ENCODE data around the gene TTYH1.
A peak's percentile ranks its signal among the peaks of the same experiment; 100 is the strongest.

Gene TTYH1

DNA sequence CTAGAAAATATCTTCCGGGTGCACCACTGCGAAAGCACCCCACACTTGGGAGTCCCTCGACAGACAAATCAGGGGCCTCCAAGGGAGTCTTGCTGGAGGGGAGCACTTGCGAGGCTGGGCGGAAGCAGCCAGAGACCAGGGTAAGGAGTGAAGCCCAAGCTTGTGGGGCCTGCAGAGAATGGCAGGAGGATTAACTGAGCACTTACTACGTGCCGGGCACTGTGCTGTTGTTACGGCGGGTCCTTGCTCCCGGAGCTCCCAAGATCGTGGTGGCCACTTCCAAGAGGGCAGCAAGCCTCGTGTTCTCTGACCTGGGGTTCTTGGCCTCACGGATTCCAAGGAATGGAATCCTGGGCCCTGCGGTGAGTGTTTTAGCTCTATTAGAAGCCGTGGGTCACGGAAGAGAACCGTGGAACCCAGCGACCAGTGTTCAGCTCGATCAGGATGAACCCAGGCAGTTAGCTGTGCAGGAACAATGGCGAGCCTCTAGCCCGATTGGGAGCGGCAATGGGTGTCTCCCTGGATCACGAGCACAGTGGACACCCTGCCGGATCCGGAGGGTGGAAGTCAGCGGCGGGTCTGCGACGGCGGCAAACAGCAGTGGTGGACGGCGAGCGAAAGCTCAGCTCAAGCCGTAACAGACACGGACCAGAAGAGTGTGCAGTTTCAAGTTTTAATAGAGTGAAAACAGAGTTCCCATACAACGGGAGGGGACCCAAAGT is 9.6 kb downstream of the TTYH1 start:
- H3K9ac ChIP-seq (ENCODE audit: low read length), result no peak overlapping the region
- peaks cover 68% of the 10 kb centered on the region for H3K27me3 ChIP-seq (ENCODE audit: control insufficient read depth, insufficient read depth, low read length)
- H3K9me3 ChIP-seq (ENCODE audit: control insufficient read depth, insufficient read depth, low read depth, low read length), result no peaks in the 10 kb centered on the region
- H3K4me3 ChIP-seq (ENCODE audit: low read depth, low read length), result no peak overlapping the region
- no peaks in the 10 kb centered on the region for H3K36me3 ChIP-seq (ENCODE audit: control insufficient read depth, insufficient read depth, low read length)
- no peak overlapping the region for H3K27ac ChIP-seq (ENCODE audit: low read depth, low read length)
- H3K4me1 ChIP-seq (ENCODE audit: control insufficient read depth, insufficient read depth, low read length), result peaks cover 28% of the 10 kb centered on the region

DNA sequence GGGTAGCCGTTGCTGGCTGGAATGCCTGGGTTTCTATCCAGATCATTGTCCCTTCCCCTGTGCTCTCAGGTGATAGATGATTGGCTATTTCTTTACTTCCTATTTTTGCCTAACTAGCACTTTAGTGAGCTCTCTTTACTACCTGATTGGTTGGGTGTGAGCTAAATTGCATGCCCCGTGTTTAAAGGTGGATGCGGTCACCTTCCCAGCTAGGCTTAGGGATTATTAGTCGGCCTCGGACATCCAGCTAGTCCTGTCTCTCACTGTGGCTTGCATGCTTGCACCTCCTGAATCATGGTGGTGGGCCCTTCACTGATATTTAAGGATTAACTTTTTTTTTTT is 10.1 kb downstream of the TTYH1 start:
- H3K4me1 ChIP-seq (ENCODE audit: control insufficient read depth, insufficient read depth, low read length), result peaks cover 29% of the 10 kb centered on the region
- no peaks in the 10 kb centered on the region for H3K9me3 ChIP-seq (ENCODE audit: control insufficient read depth, insufficient read depth, low read depth, low read length)
- H3K9ac ChIP-seq (ENCODE audit: low read length), result no peak overlapping the region
- no peak overlapping the region for H3K4me3 ChIP-seq (ENCODE audit: low read depth, low read length)
- H3K36me3 ChIP-seq (ENCODE audit: control insufficient read depth, insufficient read depth, low read length), result no peaks in the 10 kb centered on the region
- H3K27ac ChIP-seq (ENCODE audit: low read depth, low read length), result no peak overlapping the region
- peaks cover 72% of the 10 kb centered on the region for H3K27me3 ChIP-seq (ENCODE audit: control insufficient read depth, insufficient read depth, low read length)

DNA sequence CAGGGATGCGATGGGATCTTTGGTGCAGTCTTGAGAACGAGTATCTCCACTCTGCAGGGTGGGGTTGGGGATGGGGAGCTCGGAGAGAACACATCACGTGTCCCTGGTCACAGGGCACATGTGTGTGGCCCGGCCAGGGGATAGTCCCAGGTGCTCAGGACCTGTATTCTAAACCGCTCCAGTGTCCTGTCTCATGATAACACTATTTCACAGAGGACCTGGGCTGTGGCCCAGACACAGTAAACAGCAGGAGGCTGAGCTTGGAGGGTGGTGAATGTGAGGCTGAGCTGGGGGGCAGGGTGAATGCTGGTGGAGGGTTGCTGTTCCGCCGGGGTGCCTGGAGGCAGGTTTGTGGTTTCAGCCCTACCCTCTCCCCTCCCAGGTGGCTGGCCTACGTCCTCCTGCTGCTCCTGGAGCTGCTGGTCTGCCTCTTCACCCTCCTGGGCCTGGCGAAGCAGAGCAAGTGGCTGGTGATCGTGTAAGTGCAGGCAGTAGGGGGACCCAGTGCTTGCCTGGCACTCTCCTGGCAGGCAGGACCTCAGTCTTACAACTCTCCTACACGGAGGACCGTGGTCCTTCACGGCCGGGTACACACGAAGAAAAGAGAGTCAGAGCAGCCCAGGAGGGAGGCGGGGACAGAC is 11.1 kb downstream of the TTYH1 start:
- H3K36me3 ChIP-seq (ENCODE audit: control insufficient read depth, insufficient read depth, low read length), result no peaks in the 10 kb centered on the region
- H3K9ac ChIP-seq (ENCODE audit: low read length), result no peak overlapping the region
- no peaks in the 10 kb centered on the region for H3K9me3 ChIP-seq (ENCODE audit: control insufficient read depth, insufficient read depth, low read depth, low read length)
- H3K4me3 ChIP-seq (ENCODE audit: low read depth, low read length), result no peak overlapping the region
- peaks cover 65% of the 10 kb centered on the region for H3K27me3 ChIP-seq (ENCODE audit: control insufficient read depth, insufficient read depth, low read length)
- H3K4me1 ChIP-seq (ENCODE audit: control insufficient read depth, insufficient read depth, low read length), result peaks cover 26% of the 10 kb centered on the region
- no peak overlapping the region for H3K27ac ChIP-seq (ENCODE audit: low read depth, low read length)

DNA sequence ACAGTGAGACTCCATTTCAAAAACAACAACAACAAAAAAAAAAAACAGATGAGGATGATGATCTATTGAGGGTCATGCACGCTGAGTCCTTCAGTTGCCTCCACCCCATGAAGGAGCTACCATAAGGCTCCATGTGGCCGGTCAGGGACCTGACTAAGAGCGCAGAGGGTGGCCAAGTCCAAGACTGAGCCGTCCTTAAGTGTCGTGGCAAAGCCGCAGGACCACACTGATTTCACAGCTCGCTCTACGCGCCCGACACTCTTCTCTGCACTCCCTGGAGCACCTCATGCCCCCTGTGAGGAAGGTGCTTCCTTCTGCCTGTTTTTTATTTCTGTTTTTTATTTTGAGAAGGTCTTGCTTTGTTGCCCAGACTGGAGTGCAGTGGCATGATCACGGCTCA is 12.3 kb downstream of the TTYH1 start:
- H3K9ac ChIP-seq (ENCODE audit: low read length), result no peak overlapping the region
- H3K27me3 ChIP-seq (ENCODE audit: control insufficient read depth, insufficient read depth, low read length), result peaks cover 54% of the 10 kb centered on the region
- no peaks in the 10 kb centered on the region for H3K9me3 ChIP-seq (ENCODE audit: control insufficient read depth, insufficient read depth, low read depth, low read length)
- H3K4me1 ChIP-seq (ENCODE audit: control insufficient read depth, insufficient read depth, low read length), result peaks cover 18% of the 10 kb centered on the region; the same call in 1 of the 2 replicates
- H3K36me3 ChIP-seq (ENCODE audit: control insufficient read depth, insufficient read depth, low read length), result no peaks in the 10 kb centered on the region
- no peak overlapping the region for H3K4me3 ChIP-seq (ENCODE audit: low read depth, low read length)
- H3K27ac ChIP-seq (ENCODE audit: low read depth, low read length), result no peak overlapping the region

DNA sequence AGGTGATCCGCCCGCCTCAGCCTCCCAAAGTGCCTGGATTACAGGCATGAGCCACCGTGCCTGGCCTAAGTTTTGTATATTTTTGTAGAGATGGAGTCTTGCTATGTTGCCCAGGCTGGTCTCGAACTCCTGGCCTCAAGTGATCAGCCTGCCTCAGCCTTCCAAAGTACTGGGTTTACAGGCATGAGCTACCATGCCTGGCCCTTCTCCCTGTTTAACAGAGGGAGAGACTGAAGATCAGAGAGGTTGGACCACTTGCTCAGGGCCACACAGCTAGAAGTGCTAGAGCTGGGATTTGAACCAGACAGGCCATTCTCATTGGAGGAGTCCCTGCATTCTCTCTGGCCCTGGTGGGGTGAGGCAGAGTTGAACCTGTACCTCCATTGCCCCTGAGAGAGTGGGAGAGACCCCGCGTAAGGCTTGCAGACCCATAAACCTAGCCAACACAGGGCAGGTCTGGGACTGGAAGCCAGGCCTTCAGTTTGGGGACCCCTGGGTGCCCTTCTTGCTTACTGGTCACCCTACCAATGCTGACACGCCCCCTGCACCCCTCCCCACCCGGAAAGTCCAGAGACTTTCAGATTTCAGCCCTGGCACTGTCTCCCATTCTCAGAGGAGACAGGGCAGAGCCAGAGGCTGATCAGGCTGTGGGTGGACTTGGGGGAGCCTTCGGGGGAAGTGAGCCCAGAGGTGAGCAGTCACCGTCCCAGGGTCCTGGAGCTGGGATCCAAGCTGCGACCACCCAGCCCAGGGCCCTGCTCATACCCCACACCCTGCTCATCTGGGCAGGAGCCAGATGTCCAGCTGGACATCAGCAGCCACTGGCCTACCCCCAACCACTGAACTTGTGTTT is 13.3 kb downstream of the TTYH1 start:
- Histone ChIP-seq H3K9ac (ENCODE audit: low read length) (no peak overlapping the region), H3K36me3 (ENCODE audit: control insufficient read depth, insufficient read depth, low read length) (no peaks in the 10 kb centered on the region), H3K4me3 (ENCODE audit: low read depth, low read length) (no peak overlapping the region), H3K27ac (ENCODE audit: low read depth, low read length) (no peak overlapping the region), H3K4me1 (ENCODE audit: control insufficient read depth, insufficient read depth, low read length) (peaks cover 18% of the 10 kb centered on the region; the same call in 1 of the 2 replicates), H3K27me3 (ENCODE audit: control insufficient read depth, insufficient read depth, low read length) (peaks cover 54% of the 10 kb centered on the region), H3K9me3 (ENCODE audit: control insufficient read depth, insufficient read depth, low read depth, low read length) (no peaks in the 10 kb centered on the region)

DNA sequence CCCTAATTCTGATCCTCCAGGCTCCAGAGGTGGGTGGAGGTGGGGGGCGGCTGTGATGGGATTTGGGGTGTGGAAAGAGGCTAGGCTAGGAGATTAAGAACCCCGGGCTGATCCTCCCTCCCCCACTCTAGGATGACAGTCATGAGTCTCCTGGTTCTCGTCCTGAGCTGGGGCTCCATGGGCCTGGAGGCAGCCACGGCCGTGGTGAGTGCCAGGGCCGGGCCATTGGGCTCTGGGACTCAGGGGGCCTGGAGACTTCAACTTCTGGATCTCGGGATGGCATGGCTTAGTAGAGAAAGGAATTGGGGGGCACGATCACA is 13.9 kb downstream of the TTYH1 start:
- H3K27me3 ChIP-seq (ENCODE audit: control insufficient read depth, insufficient read depth, low read length), result peaks cover 53% of the 10 kb centered on the region
- H3K36me3 ChIP-seq (ENCODE audit: control insufficient read depth, insufficient read depth, low read length), result no peaks in the 10 kb centered on the region
- peaks cover 18% of the 10 kb centered on the region; the same call in 1 of the 2 replicates for H3K4me1 ChIP-seq (ENCODE audit: control insufficient read depth, insufficient read depth, low read length)
- H3K9me3 ChIP-seq (ENCODE audit: control insufficient read depth, insufficient read depth, low read depth, low read length), result no peaks in the 10 kb centered on the region
- no peak overlapping the region for H3K4me3 ChIP-seq (ENCODE audit: low read depth, low read length)
- H3K27ac ChIP-seq (ENCODE audit: low read depth, low read length), result no peak overlapping the region
- H3K9ac ChIP-seq (ENCODE audit: low read length), result no peak overlapping the region

DNA sequence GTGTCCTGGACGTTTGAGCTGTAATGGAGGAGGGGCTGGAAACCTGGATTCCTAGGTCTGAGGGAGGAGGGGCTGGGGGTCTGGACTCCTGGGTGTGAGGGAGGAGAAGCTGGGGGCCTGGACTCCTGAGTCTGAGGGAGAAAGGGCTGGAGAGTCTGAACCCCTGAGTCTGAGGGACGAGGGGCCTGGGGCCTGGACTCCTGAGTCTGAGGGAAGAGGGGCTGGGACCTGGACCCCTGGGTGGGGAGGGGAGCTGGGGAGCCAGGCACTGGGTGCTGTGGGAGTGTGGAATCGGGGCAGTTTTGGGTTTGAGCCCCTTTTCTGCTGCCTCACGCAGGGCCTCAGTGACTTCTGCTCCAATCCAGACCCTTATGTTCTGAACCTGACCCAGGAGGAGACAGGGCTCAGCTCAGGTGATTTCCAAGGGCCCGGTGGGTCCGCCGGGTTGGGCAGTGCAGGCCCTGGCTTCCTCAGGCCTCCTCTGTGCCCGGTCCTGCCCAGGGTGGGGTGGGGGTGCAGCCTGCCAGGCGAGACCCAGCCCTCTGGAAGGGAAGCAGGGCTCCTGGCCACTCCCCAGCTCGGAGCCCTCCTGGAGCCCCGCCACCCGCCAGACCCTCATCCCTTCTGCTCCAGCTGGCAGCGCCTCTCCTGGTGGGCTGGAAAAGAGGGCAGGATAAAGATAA is 14.4 kb downstream of the TTYH1 start:
- H3K36me3 ChIP-seq (ENCODE audit: control insufficient read depth, insufficient read depth, low read length), result no peaks in the 10 kb centered on the region
- H3K4me3 ChIP-seq (ENCODE audit: low read depth, low read length), result peak overlapping the region; percentile 81
- no peak overlapping the region for H3K9ac ChIP-seq (ENCODE audit: low read length)
- H3K9me3 ChIP-seq (ENCODE audit: control insufficient read depth, insufficient read depth, low read depth, low read length), result no peaks in the 10 kb centered on the region
- peaks cover 24% of the 10 kb centered on the region; the same call in 1 of the 2 replicates for H3K4me1 ChIP-seq (ENCODE audit: control insufficient read depth, insufficient read depth, low read length)
- H3K27me3 ChIP-seq (ENCODE audit: control insufficient read depth, insufficient read depth, low read length), result peaks cover 47% of the 10 kb centered on the region
- no peak overlapping the region for H3K27ac ChIP-seq (ENCODE audit: low read depth, low read length)

DNA sequence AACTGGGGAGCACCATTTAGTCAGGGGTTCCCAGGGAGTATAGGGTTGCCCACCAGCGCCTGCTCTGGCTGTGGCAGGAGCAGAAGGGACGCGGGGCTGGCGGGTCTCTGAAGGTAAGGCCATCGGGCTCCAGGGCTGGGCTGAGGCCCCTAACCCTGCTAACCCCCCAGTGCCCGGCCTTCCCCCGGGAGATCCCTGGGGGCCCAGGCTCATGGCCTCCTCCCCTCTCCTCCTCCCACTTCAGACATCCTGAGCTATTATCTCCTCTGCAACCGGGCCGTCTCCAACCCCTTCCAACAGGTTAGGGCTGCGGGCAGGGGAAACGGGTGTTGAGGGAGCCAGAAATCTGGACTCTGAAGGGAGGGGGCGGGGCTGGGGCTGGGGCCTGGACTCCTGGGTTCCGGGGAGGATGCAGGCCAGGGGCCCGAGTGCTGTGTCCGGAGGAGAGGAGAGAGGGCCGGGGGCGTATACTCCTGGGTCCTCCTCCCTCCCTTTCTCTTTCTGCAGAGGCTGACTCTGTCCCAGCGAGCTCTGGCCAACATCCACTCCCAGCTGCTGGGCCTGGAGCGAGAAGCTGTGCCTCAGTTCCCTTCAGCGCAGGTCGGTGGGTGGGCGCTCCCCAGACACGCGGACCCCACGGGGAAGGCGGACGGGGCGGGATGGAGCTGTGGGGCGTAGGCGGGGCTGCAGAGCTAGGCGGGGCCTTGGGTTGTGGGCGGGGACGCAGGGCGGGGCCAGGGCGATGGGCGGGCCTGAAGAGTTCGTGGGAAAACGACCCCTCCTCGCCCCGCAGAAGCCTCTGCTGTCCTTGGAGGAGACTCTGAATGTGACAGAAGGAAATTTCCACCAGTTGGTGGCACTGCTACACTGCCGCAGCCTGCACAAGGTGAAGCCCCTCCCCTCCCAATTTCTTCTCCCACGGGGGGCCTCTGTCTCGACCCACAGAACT is 15.3 kb downstream of the TTYH1 start:
- no peaks in the 10 kb centered on the region for H3K9me3 ChIP-seq (ENCODE audit: control insufficient read depth, insufficient read depth, low read depth, low read length)
- no peaks in the 10 kb centered on the region for H3K36me3 ChIP-seq (ENCODE audit: control insufficient read depth, insufficient read depth, low read length)
- H3K27me3 ChIP-seq (ENCODE audit: control insufficient read depth, insufficient read depth, low read length), result peaks cover 39% of the 10 kb centered on the region
- no peak overlapping the region for H3K27ac ChIP-seq (ENCODE audit: low read depth, low read length)
- H3K4me1 ChIP-seq (ENCODE audit: control insufficient read depth, insufficient read depth, low read length), result peaks cover 30% of the 10 kb centered on the region
- H3K4me3 ChIP-seq (ENCODE audit: low read depth, low read length), result peak overlapping the region; percentile 81
- peak overlapping the region; percentile 45 for H3K9ac ChIP-seq (ENCODE audit: low read length)

DNA sequence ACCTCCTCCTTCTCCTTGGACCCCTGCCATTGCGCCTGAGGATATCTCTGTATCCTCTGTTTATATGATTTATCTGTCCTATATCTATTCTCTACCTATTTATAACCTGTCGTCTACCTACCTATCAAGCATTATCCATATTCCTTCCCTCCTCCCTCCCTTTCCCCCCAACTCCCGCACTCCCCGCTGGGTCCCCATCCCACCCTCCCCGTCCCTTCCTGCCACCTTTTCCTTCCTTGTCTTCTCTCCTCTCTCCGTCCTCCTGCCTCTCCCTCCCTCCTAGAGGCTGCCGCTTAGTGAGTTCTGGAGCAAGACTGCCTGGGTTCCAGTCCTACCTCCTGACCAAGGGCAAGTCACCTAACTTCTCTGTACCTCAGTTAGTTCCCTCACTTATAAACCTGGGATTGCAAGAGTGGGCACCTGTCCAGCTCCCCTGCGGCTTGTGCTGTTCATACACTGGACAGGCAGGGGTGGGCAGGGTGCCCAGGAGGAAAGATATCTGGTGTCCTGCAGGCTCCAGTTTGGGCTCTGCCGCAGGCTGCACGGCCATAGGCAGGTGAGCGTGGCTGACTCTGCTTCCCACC is 16.1 kb downstream of the TTYH1 start:
- Histone ChIP-seq H3K27ac (ENCODE audit: low read depth, low read length) (no peak overlapping the region), H3K36me3 (ENCODE audit: control insufficient read depth, insufficient read depth, low read length) (no peaks in the 10 kb centered on the region), H3K4me1 (ENCODE audit: control insufficient read depth, insufficient read depth, low read length) (peaks cover 36% of the 10 kb centered on the region), H3K27me3 (ENCODE audit: control insufficient read depth, insufficient read depth, low read length) (peaks cover 32% of the 10 kb centered on the region), H3K9me3 (ENCODE audit: control insufficient read depth, insufficient read depth, low read depth, low read length) (no peaks in the 10 kb centered on the region), H3K9ac (ENCODE audit: low read length) (no peak overlapping the region), H3K4me3 (ENCODE audit: low read depth, low read length) (peak overlapping the region; percentile 81)

All from HUES6 (cell line).